IPS-18a (cell line): ENCODE data around the gene PLA2G2D.

Experiments
- H3K27ac ChIP-seq: one replicate; pipeline ENCODE4 v1.5.1; 2013; ENCODE audit warnings: low read length
- H3K27me3 ChIP-seq: one replicate; pipeline ENCODE4 v1.6.1; 2013; ENCODE audit warnings: mild to moderate bottlenecking, low read length; ENCODE audit not compliant: control insufficient read depth, insufficient read depth
- H3K36me3 ChIP-seq: one replicate; pipeline ENCODE4 v1.6.1; 2013; ENCODE audit warnings: low read depth, low read length; ENCODE audit not compliant: control insufficient read depth
- H3K4me1 ChIP-seq: one replicate; pipeline ENCODE4 v1.6.1; 2013; ENCODE audit warnings: low read depth, low read length; ENCODE audit not compliant: control insufficient read depth
- H3K4me3 ChIP-seq: one replicate; pipeline ENCODE4 v1.5.1; 2013; ENCODE audit warnings: low read length
- H3K9ac ChIP-seq: one replicate; pipeline ENCODE4 v1.6.1; 2013; ENCODE audit warnings: mild to moderate bottlenecking, low read length, moderate library complexity
- H3K9me3 ChIP-seq: one replicate; pipeline ENCODE4 v1.6.1; 2013; ENCODE audit warnings: low read depth, low read length; ENCODE audit not compliant: control insufficient read depth

Gene PLA2G2D

GRCh38 chr1:20119347-20119746, at the start of gene PLA2G2D:
Gene PLA2G2D (minus strand): TSS chr1:20119536. CDS start chr1:20119498, 38 bp downstream.
- no peaks in the 10 kb centered on the region for H3K36me3 ChIP-seq
- H3K4me3 ChIP-seq, result no peak within 1 kb of the TSS
- no peaks in the 10 kb centered on the region for H3K27me3 ChIP-seq
- H3K27ac ChIP-seq, result no peak within 1 kb of the TSS
- no peaks in the 10 kb centered on the region for H3K9me3 ChIP-seq
- peaks cover 4% of the 10 kb centered on the region for H3K4me1 ChIP-seq
- H3K9ac ChIP-seq, result no peak within 1 kb of the TSS

GRCh38 chr1:20168564-20169491, 49.5 kb upstream of the PLA2G2D start:
- H3K4me3 ChIP-seq, result no peak overlapping the region
- no peak overlapping the region for H3K27ac ChIP-seq
- H3K4me1 ChIP-seq, result no peaks in the 10 kb centered on the region
- no peaks in the 10 kb centered on the region for H3K27me3 ChIP-seq
- no peak overlapping the region for H3K9ac ChIP-seq
- H3K36me3 ChIP-seq, result no peaks in the 10 kb centered on the region
- H3K9me3 ChIP-seq, result no peaks in the 10 kb centered on the region

- no peaks in the 10 kb centered on the region for H3K27me3 ChIP-seq
- H3K4me1 ChIP-seq, result no peaks in the 10 kb centered on the region
- H3K9ac ChIP-seq, result no peak overlapping the region
- H3K4me3 ChIP-seq, result no peak overlapping the region
- H3K36me3 ChIP-seq, result no peaks in the 10 kb centered on the region
- no peaks in the 10 kb centered on the region for H3K9me3 ChIP-seq
- no peak overlapping the region for H3K27ac ChIP-seq
Measured at GRCh38 chr1:20167126-20167525, 47.8 kb upstream of the PLA2G2D start.

- Histone ChIP-seq H3K4me1 (no peaks in the 10 kb centered on the region), H3K9ac (no peak overlapping the region), H3K27me3 (no peaks in the 10 kb centered on the region), H3K27ac (no peak overlapping the region), H3K36me3 (no peaks in the 10 kb centered on the region), H3K4me3 (no peak overlapping the region), H3K9me3 (no peaks in the 10 kb centered on the region)
Measured at GRCh38 chr1:20166051-20166450, 46.7 kb upstream of the PLA2G2D start.

GRCh38 chr1:20165522-20165951, 46.2 kb upstream of the PLA2G2D start:
- Histone ChIP-seq H3K27me3 (no peaks in the 10 kb centered on the region), H3K4me1 (no peaks in the 10 kb centered on the region), H3K27ac (no peak overlapping the region), H3K9ac (no peak overlapping the region), H3K4me3 (no peak overlapping the region), H3K36me3 (no peaks in the 10 kb centered on the region), H3K9me3 (no peaks in the 10 kb centered on the region)

GRCh38 chr1:20164694-20165202, 45.4 kb upstream of the PLA2G2D start:
- Histone ChIP-seq H3K9ac (no peak overlapping the region), H3K4me1 (no peaks in the 10 kb centered on the region), H3K27me3 (no peaks in the 10 kb centered on the region), H3K27ac (no peak overlapping the region), H3K4me3 (no peak overlapping the region), H3K9me3 (peaks cover 2% of the 10 kb centered on the region), H3K36me3 (no peaks in the 10 kb centered on the region)

GRCh38 chr1:20160034-20160433, 40.7 kb upstream of the PLA2G2D start:
- Histone ChIP-seq H3K36me3 (no peaks in the 10 kb centered on the region), H3K27ac (no peak overlapping the region), H3K27me3 (no peaks in the 10 kb centered on the region), H3K9me3 (peaks cover 10% of the 10 kb centered on the region), H3K9ac (no peak overlapping the region), H3K4me3 (no peak overlapping the region), H3K4me1 (no peaks in the 10 kb centered on the region)

- H3K27me3 ChIP-seq, result no peaks in the 10 kb centered on the region
- H3K9me3 ChIP-seq, result peaks cover 10% of the 10 kb centered on the region
- H3K27ac ChIP-seq, result no peak overlapping the region
- no peak overlapping the region for H3K4me3 ChIP-seq
- H3K36me3 ChIP-seq, result no peaks in the 10 kb centered on the region
- no peak overlapping the region for H3K9ac ChIP-seq
- H3K4me1 ChIP-seq, result no peaks in the 10 kb centered on the region
Measured at GRCh38 chr1:20158358-20159070, 39.2 kb upstream of the PLA2G2D start.

GRCh38 chr1:20154301-20154831, 35.0 kb upstream of the PLA2G2D start:
- Histone ChIP-seq H3K9ac (no peak overlapping the region), H3K4me1 (peaks cover 9% of the 10 kb centered on the region), H3K4me3 (no peak overlapping the region), H3K27ac (no peak overlapping the region), H3K36me3 (no peaks in the 10 kb centered on the region), H3K9me3 (peaks cover 4% of the 10 kb centered on the region), H3K27me3 (no peaks in the 10 kb centered on the region)

GRCh38 chr1:20153000-20153418, 33.7 kb upstream of the PLA2G2D start:
- no peaks in the 10 kb centered on the region for H3K9me3 ChIP-seq
- no peaks in the 10 kb centered on the region for H3K27me3 ChIP-seq
- H3K27ac ChIP-seq, result no peak overlapping the region
- no peaks in the 10 kb centered on the region for H3K36me3 ChIP-seq
- peaks cover 9% of the 10 kb centered on the region for H3K4me1 ChIP-seq
- no peak overlapping the region for H3K4me3 ChIP-seq
- H3K9ac ChIP-seq, result no peak overlapping the region

- no peaks in the 10 kb centered on the region for H3K27me3 ChIP-seq
- no peak overlapping the region for H3K9ac ChIP-seq
- no peaks in the 10 kb centered on the region for H3K36me3 ChIP-seq
- H3K27ac ChIP-seq, result no peak overlapping the region
- peaks cover 9% of the 10 kb centered on the region for H3K4me1 ChIP-seq
- no peak overlapping the region for H3K4me3 ChIP-seq
- no peaks in the 10 kb centered on the region for H3K9me3 ChIP-seq
Measured at GRCh38 chr1:20152599-20152930, 33.2 kb upstream of the PLA2G2D start.
